ENCODE measurements around the gene EXOC6B.
"Not testable (repeated sequence)": the region's sequence is repeated elsewhere in the genome, so short reads cannot be mapped to it uniquely, and the experiment has no call there.

EXOC6B gene

DNA sequence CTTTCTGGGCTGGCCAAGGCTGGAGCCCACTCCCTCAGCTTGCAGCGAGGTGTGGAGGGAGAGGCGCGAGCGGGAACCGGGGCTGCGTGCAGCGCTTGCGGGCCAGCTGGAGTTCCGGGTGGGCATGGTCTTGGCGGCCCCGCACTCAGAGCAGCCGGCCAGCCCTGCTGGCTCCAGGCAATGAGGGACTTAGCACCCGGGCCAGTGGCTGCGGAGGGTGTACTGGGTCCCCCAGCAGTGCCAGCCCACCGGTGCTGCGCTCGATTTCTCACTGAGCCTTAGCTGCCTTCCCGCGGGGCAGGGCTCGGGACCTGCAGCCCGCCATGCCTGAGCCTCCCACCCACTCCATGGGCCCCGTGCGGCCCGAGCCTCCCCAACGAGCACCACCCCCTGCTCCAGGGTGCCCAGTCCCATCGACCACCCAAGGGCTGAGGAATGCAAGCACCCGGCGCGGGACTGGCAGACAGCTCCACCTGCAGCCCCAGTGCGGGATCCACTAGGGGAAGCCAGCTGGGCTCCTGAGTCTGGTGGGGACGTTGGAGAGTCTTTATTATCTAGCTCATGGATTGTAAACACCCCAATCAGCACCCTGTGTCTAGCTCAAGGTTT is 404.0 kb downstream of the EXOC6B start:
- DNase-seq = not testable (repeated sequence)

DNA sequence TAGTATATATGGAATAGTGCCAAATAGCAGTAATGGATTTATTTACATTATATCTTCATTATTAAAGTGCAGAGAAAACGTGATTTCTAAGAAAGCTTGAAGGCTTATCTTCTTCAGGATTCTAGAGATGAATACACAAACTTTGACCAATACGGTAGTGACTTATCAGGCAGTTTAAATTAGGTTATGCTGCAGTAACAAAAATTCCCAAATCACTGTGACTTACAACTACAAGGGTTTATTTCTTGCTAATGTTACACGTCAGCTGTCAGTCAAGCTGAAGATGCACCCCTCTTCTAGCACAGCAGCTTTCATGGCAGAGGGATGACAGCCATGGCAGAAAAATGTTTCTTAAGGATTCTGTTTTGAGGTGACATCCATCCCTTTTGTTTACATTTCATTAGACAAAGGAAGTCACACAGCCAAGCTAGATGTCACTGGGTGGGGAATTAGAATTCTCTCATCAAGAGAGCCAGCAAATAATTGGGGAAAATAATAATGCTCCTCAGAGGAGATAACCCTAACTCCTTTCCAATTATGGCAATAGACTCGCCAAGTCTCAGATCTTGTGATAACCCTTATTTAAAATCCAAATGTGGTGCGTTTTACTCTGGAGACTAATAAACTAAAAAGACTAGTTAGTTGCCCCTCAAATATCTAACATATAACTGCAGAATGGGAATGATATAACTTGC is 409.9 kb downstream of the EXOC6B start:
- DNase-seq = no peak

DNA sequence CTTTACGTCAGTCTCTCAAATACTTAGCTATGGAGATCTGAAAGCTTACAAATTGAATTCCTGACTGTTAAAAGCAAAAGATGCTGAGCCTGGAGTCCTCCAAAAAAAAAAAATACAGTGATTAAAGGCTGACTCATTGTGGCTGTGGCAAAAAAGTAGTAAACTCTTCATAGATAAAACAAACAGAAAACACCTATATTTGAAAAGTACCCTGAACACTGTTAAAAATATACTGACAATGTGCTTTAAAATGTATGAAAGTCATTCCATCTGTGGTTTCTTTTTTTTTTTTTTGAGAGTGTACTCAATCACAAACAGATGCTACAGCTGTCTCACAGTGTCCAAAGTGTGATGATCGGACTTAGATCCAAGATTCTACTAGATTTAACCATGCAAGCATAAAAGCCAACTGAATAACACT is 410.6 kb downstream of the EXOC6B start:
- DNase-seq = no peak

DNA sequence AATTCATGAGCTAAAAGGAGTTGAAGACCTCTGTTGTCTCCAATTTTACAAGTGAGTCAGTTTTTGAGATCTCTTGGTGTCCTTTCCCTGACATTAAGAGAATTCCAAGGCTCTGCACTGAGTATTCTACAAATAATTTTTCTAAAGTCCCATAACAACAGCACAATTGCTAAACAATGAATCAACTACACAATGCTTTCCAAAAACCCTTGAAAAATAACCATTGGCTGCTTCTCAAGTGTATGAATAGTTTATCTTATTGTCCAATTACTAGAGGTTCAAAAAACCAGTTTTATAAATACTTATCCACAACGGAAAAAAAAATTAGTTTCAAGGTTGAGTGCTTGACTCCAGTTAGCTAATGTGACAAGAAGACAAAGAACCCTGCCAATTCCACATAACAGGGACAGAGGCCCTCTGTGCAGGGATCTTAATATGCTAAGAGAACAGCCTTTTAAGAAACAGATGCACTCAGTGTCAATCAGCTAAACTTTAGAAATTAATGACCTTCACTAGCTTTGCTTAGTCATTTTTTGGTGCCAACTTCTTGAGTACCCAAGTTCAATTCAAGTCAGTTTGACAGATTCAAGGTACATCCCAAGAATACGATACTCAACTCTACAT is 411.6 kb downstream of the EXOC6B start:
- DNase-seq = no peak

DNA sequence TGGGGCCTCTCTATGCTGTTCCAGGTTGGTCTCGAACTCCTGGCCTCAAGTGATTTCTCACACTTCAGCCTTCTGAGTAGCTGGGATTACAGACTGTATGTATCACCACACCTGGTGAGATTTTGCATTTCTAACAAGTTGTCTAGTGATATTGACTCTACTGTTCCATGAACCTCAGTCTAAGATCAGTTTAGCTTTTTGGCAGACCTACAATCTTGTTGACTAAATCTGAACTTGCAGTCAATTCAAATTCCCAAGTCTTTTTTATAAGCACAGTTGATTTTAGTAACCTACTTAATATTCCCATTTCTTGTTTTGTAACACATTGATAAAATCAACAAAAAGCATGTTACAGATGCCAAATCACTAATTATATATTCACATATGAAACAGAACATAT is 412.1 kb downstream of the EXOC6B start:
- DNase-seq = no peak

DNA sequence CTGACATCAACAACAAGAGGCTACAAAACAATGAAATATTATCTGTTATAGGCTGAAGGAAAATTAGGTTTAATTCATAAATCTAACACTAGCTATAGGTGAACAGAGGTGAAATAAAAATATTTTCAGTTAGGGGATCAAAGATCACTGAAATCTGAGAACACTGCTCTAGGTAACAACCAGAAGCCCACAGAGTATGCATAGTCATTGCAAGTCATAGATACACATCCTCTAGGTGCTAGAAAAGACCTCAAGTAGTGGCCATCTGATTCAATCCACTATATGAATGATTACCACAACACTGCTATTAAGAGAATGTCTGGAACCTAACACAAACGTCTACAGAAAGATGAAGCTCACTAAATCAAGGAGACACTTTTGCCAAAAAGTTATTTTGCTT is 413.6 kb downstream of the EXOC6B start:
- no peak for DNase-seq

DNA sequence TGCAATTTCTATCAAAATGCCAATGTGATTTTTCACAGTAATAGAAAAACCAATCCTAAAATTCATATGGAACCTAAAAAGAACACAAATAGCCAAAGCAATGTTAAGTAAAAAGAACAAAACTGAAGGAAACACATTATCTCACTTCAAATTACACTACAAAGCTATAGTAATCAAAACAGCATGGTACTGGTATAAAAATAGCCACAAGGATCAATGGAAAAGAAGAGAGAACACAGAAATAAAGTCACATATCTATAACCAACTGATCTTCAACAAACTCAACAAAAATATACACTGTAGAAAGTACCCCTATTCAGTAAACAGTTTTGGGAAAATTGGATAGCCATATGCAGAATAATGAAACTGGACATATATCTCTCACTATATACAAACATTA is 426.0 kb downstream of the EXOC6B start:
- no peak for DNase-seq

DNA sequence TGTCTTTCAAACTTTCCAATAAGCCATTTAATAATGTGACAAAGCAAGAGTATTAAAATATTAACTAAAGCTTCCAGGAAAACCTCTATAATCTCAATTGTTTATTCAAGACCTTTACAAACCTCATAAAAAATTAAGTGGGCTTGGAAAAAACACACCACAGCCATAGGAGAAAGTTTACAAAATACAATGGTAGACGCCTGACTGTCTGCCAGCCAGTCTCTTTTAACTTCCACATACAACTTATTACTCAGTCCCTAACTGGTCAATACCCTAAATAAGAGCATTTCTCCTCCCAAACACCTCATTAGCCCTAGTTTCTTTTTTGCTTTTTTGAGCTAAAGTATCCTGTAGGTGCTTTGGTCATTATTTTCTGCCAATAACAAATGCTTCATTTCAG is 430.7 kb downstream of the EXOC6B start:
- no peak for DNase-seq

DNA sequence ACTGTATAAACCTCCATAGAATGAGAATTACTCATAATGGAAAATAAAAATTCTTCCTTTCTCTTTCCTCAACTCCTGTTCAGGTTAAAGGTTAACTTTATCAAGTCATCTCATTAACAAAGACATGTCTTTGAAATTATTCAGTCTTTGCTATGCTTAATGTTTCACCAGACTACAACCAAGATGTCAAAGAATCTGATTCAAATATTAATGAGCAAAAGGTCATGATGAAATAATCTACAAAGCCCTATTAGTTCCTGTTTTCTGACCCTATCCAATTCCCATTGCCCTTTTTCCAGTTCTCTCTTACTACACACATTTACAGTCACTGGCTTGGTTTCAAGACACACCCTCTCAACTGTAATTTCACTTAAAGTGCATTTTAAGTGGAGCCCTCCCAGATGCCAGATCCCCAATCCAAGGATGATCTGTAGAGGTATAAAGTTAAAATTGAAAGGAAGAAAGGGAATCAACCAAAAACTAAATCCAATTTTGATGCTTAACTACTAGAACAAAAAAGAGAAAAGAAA is 431.2 kb downstream of the EXOC6B start:
- no peak for DNase-seq

DNA sequence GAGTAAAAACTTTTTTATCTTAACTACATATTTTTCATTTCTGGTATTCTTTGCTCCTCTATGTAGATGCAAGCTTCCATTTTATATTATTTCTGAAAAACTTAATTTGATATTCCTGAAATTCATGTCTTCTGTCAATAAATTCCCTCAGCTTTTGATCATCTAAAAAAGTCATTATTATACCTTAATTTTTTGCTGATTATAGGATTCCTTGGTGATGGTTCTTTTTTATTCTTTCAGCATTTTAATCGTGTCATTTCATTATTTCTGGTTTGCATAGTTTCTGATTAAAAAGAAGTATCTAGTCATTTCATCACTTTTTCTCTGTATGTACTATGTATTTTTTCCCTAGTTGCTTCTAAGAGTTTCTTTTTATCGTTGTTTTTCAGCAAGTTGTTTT is 436.4 kb downstream of the EXOC6B start:
- DNase-seq = no peak

DNA sequence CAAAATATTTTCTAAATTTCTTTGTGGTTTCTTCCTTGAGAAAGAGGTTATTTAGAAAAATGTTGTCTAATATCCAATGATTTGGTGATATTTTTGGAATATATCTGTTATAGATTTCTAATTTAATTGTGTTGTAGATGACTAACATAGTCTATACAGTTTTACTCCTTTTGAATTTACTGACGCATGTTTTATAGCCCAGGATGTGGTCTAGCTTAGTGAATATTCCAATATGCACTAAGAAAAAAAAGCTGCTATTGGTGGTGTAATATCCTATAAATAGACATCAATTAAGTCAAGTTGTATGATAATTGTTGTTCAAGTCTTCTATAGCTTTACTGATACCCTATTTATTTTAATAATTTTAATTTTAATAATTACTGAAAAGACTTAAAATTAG is 437.6 kb downstream of the EXOC6B start:
- DNase-seq = no peak

DNA sequence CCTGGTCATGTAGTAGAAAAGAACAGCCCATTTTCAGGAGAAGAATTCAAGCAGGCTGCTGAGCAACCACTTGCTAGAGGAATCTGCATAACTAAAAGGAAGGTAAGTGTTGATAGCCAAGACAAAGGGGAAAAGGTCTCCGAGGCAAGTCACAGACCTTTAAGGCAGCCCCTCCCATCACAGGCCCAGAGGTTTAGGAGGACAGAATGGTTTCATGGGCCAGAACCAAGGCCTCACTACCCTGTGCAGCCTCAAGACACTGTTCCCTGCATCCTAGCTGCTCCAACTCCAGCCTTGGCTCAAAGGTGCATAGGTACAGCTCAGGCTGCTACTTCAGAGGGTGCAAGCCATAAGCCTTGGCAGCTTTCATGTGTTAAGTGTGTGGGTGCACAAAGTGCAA is 439.5 kb downstream of the EXOC6B start:
- no peak for DNase-seq

DNA sequence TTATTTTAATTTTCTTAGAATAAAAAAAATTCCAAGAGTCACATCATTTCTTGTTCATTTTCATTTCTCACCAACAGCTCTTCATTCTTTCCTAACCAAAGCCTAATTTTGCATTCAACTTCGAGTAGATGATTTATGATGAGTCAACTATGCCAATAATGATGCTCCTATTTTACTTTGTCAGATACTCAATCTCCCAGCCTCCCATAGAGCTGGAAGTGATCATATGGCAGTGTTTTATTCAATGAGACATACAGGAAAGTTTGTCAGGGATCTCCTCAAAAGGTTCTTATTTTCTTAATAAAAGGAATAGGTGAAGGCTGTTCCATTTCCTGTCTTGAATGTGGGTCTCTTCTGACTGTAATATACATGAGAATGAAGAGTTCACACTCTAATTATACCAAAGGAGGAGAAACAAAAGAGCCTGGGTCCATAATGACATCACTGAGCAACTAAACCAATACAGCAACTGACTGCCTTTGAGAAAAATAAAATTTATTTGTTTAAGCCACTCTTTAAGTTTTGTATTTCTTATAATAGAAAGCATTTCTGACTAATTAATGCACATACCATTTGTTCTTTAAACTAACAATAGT is 447.0 kb downstream of the EXOC6B start:
- no peak for DNase-seq

DNA sequence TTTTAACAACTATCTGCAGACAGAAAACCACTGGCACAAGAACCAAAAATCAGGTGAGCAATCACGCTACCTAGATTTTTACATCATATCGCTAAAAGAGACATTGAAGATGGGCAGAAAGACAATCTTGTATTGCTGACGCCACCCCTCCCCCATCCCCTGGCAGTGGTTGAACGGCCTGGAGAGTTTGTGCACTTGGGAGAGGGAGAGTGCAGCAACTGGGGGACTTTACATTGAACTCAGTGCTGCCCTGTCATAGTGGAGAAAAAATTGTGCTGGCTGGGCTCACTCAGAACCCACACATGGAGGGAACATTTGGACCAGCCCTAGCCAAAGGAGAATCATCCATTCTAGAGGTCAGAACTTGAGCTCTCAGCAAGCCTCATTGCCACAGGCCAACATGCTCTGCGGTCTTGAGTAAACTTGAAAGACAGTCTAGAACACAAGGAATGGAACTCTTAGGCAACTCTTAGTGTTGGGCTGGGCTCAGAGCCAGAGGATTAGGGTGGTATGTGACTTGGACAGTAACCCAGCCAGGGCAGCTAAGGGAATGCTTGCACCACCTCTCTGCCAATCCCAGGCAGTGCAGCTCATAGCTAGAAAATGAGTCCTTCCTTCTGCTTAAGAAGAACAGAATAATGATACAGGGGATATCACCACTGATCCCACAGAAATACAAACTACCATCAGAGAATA is 458.2 kb downstream of the EXOC6B start:
- no peak for DNase-seq

DNA sequence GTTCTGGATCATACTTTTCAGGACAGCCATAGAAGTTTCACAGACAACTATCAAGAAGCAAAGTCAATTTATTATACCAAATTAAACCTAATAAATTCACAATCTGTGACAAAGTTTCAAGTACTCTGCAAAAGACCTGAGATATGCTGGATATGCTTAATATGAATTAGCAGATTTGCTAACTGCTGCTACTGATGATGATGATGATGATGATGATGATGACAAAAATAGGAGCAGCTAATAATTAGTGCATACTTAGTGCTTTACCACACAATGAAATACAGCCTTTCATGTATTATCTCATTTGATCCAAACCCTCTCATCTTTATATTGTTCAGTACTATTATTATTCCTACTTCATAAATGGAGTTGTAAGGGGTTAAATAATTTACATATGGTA is 462.4 kb downstream of the EXOC6B start:
- DNase-seq = no peak

DNA sequence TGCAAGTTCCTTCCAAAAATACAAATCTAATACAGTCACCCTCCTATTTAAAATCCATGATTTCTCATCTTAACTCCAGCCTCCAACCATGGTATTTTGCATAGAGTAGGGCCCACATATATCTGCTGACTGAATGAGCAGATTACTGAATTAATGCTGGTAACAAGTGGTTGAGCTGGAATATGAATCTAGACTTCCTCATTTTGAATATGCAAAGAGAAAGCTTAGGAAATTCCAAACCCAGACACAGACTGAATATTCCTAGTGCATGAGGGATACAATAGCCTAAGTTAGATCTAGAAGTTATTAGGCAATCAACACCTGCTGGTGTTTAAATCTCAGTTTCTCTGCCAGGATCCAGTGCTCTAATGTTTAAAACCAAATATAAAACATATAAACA is 463.1 kb downstream of the EXOC6B start:
- no peak for DNase-seq

DNA sequence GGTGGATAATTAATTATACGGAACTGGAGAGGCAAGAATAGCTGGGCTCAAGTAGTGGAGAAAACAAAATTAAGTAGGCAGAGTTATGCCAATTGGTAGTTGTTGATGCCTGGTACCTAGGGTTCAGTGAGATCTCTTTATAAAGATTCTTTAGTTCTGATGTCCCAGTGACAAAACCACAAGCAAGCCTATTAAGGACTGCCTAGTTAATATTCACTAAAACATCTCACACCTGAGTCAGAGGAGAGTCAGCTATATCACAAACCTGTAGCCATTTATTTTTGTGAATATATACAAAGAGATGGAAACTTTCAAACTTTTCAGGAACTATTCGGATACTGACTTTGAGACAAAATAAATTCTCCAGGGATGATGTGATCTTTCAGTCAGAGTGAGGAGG is 464.3 kb downstream of the EXOC6B start:
- DNase-seq = no peak

DNA sequence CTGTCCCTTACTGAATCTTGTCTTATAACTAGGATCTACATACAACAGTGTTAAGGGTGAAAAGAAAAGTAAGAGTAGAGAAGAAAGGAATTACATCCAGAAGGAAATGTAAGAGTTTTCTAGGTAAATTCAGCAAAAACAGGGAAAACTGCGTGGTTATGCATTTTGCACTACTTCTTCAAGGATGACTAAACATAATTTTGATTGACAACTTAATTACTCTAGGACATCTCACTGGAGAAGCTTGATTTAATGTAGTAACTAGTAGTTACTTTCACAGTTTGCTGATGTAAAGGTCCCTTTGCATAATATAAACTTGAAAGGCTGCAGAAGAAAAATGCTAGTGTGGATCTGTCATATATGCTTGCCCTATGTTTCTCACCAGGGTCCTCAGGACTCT is 464.8 kb downstream of the EXOC6B start:
- DNase-seq = no peak

DNA sequence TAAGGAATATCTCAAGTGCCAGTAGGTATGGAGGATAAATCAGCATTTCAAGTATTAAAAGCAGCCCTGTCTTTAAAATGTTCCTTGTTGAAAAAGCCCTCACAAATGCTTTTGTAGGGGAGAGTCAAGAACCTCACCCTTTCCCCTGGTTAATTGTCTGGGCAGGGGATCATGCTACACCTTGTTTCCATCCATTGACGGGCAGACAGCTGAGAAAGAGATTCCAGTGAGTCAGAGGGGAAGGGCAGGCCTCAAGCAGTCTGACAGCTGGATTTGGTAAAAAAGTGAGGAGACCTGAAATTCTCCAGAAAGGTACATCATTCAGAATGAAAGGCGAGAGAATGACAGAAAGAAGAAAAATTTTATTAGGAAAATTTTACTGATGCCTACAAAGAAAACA is 475.0 kb downstream of the EXOC6B start:
- no peak for DNase-seq

DNA sequence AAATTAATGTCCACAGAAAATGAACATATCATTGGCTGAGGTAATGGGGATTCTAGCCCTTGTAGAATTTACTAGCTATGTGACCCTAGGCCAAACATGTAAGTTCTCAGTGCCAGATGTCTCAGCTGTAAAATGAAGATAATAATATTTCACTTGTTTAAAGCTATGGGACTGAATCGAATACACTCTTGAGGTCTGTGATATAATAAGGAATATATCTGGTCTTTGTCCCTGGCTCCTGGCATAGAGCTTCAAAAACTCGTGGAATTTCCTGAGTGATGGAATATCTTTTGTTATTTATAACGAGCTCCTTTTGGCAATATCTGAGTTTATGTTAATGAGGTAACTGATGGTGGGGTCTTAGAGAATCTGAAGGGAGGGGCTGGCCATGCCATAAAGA is 476.8 kb downstream of the EXOC6B start:
- DNase-seq = no peak

DNA sequence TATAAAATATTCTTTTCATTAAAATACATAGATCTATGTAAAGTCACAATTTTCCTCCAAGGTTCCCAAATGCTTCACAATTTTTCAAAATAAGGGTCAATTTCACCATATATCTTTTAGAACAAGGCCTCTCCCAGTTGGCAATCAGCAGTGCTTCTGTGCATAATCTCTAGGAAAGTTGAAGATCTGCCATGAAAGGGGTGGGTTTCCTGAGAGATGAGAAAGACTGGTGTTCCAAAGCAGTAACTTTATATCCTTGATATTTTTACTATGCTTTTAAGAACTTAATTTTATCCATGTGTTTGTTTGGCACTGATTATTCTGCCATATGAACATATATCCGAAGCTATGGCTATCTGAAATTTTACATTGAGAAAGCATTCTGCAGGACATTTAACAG is 478.8 kb downstream of the EXOC6B start:
- no peak for DNase-seq

DNA sequence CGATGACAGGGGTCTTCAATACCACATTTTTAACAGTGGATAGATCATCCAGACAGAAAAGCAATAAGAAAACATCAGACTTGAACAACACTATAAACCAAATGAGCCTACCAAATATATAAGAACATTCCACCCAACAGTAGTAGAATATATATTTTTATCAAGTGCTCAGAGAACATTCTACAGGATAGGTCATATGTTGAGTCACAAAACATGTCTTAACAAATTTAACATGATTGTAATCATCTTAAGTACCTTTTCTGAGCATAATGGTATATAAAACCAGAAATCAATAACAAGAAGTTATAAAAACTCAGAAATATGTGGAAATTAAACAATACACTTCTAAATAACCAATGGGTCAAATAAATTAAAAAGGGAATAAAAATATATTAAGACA is 484.2 kb downstream of the EXOC6B start:
- no peak for DNase-seq

DNA sequence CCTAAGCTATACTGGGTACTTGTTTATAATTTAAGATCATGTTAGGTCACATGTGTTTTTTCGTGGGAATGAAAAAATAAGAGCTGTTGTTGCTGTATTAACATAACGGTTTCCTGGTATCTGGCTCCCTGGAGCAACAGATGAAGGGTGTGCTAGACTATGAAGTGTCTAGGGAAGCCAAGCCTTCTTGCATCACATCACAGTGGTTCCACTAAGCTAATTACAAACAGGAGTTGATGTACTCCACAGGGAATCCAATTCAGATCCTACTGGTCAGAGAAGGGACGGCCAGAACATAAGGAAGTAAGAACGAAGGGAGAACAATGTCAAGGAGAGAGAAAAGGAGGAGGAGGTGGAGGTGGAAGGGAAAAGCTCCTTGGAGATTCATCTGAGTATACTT is 485.2 kb downstream of the EXOC6B start:
- no peak for DNase-seq
